Vagina (tissue), 2 donors: ENCODE data around the gene UBXN2A. TPM values are rescaled to one million over a fixed set of nuclear protein-coding genes. Genes with fewer than 3 reads are reported as not detected.

Source experiments
- DNase-seq, 2 donors: peaks; one replicate each; pipeline ENCODE4 v3.0.0-alpha.2; 2017; ENCODE audit errors: extremely low spot score in 2 of 2
- H3K27ac ChIP-seq: fragments of 200-600 bp; sonication (generic); one replicate; pipeline ENCODE4 v1.5.1; 2019
- H3K27me3 ChIP-seq: fragments of 200-600 bp; sonication (generic); one replicate; pipeline ENCODE4 v1.5.1; 2019
- H3K36me3 ChIP-seq, 2 donors: fragments of 200-600 bp; sonication (generic); one replicate each; pipeline ENCODE4 v1.5.1; 2017 to 2019
- H3K4me1 ChIP-seq: fragments of 200-600 bp; sonication (generic); one replicate; pipeline ENCODE4 v1.5.1; 2019
- H3K4me3 ChIP-seq, 2 donors: fragments of 200-600 bp; sonication (generic); 1 replicate in 1 of 2; 2 replicates in 1 of 2; pipeline ENCODE4 v1.5.1; 2016 to 2019
- H3K9me3 ChIP-seq: fragments of 200-600 bp; sonication (generic); one replicate; pipeline ENCODE4 v1.5.1; 2019
- CTCF ChIP-seq, 3 experiments: fragments of 450-650 bp in 2 of 3; fragments of 200-600 bp in 1 of 3; sonication (generic) in 1 of 3; IDR thresholded peaks; one replicate each; pipeline ENCODE4 v1.5.1; 2017 to 2019; ENCODE audit warnings: antibody characterized with exemption in 3 of 3, mild to moderate bottlenecking in 2 of 3, moderate library complexity in 2 of 3
- POLR2A ChIP-seq, 2 donors: fragments of 450-650 bp; IDR thresholded peaks; one replicate each; pipeline ENCODE4 v1.6.1; 2017; ENCODE audit warnings: antibody characterized with exemption in 2 of 2, mild to moderate bottlenecking in 2 of 2, moderate library complexity in 2 of 2
- POLR2AphosphoS5 ChIP-seq, 2 donors: sonication (generic); formaldehyde crosslinking; IDR thresholded peaks; one replicate each; pipeline ENCODE4 v1.9.0; 2017; ENCODE audit warnings: antibody characterized with exemption in 2 of 2, mild to moderate bottlenecking in 2 of 2, low read depth in 1 of 2; ENCODE audit not compliant: insufficient read depth in 1 of 2
- intact Hi-C: fragments of 100-400 bp; cut with DNase I; formaldehyde crosslinking; loops from one replicate; pipeline ENCODE4 v1.15.1; 2023
- total RNA-seq: library from RNA; depleted of rRNA; stranded (reverse); fragments of >200 nt; gene quantifications from one replicate; pipeline ENCODE4 v1.2.3, GENCODE V29; 2016

UBXN2A gene
- total RNA-seq, 1 donor from 2014 or later = 12.5 TPM

GRCh38 chr2:24016376-24016761 is 76.1 kb downstream of the UBXN2A start:
- no peak overlapping the region for H3K4me3 ChIP-seq
- TF ChIP-seq POLR2AphosphoS5 (IDR thresholded peaks at IDR 0.05; ENCODE audit: insufficient read depth in 1 of 2, low read depth in 1 of 2) = no peak
- TF ChIP-seq POLR2A (IDR thresholded peaks at IDR 0.05) = no peak
- no peak for TF ChIP-seq CTCF (IDR thresholded peaks at IDR 0.05)
- DNase-seq = no peak
- intact Hi-C loops = no loop called here
- H3K36me3 ChIP-seq = no peaks in the 10 kb centered on the region
- no peaks in the 10 kb centered on the region for H3K4me1 ChIP-seq
- no peaks in the 10 kb centered on the region for H3K27me3 ChIP-seq
- H3K9me3 ChIP-seq = no peaks in the 10 kb centered on the region
- H3K27ac ChIP-seq = no peak overlapping the region

- Histone ChIP-seq H3K36me3 (no peaks in the 10 kb centered on the region), H3K4me1 (no peaks in the 10 kb centered on the region), H3K27ac (no peak overlapping the region), H3K27me3 (no peaks in the 10 kb centered on the region), H3K4me3 (no peak overlapping the region), H3K9me3 (no peaks in the 10 kb centered on the region)
- TF ChIP-seq CTCF (IDR thresholded peaks at IDR 0.05) (no peak), POLR2A (IDR thresholded peaks at IDR 0.05) (no peak), POLR2AphosphoS5 (IDR thresholded peaks at IDR 0.05; ENCODE audit: insufficient read depth in 1 of 2, low read depth in 1 of 2) (no peak)
- intact Hi-C loops = no loop called here
- no peak for DNase-seq
These were observed 76.8 kb downstream of the UBXN2A start for GRCh38 chr2:24016853-24017703.

- Histone ChIP-seq H3K4me1 (no peaks in the 10 kb centered on the region), H3K36me3 (no peaks in the 10 kb centered on the region), H3K27me3 (no peaks in the 10 kb centered on the region), H3K4me3 (no peak overlapping the region), H3K27ac (no peak overlapping the region), H3K9me3 (no peaks in the 10 kb centered on the region)
- intact Hi-C loops = no loop called here
- DNase-seq = no peak
- TF ChIP-seq POLR2AphosphoS5 (IDR thresholded peaks at IDR 0.05; ENCODE audit: insufficient read depth in 1 of 2, low read depth in 1 of 2) (no peak), POLR2A (IDR thresholded peaks at IDR 0.05) (no peak), CTCF (IDR thresholded peaks at IDR 0.05) (no peak)
These were observed 77.4 kb downstream of the UBXN2A start for GRCh38 chr2:24017711-24018110.

- H3K4me1 ChIP-seq = no peaks in the 10 kb centered on the region
- H3K9me3 ChIP-seq = no peaks in the 10 kb centered on the region
- no peak overlapping the region for H3K4me3 ChIP-seq
- no peaks in the 10 kb centered on the region for H3K36me3 ChIP-seq
- DNase-seq = no peak
- no peak overlapping the region for H3K27ac ChIP-seq
- no peaks in the 10 kb centered on the region for H3K27me3 ChIP-seq
- intact Hi-C loops = no loop called here
- no peak for TF ChIP-seq CTCF (IDR thresholded peaks at IDR 0.05)
- no peak for TF ChIP-seq POLR2AphosphoS5 (IDR thresholded peaks at IDR 0.05; ENCODE audit: insufficient read depth in 1 of 2, low read depth in 1 of 2)
- TF ChIP-seq POLR2A (IDR thresholded peaks at IDR 0.05) = no peak
These were observed 78.0 kb downstream of the UBXN2A start for GRCh38 chr2:24018241-24018640.

GRCh38 chr2:24019729-24020128 is 79.5 kb downstream of the UBXN2A start:
- TF ChIP-seq CTCF (IDR thresholded peaks at IDR 0.05) (no peak), POLR2AphosphoS5 (IDR thresholded peaks at IDR 0.05; ENCODE audit: insufficient read depth in 1 of 2, low read depth in 1 of 2) (no peak), POLR2A (IDR thresholded peaks at IDR 0.05) (no peak)
- H3K27ac ChIP-seq = no peak overlapping the region
- DNase-seq = no peak
- no peaks in the 10 kb centered on the region for H3K9me3 ChIP-seq
- H3K27me3 ChIP-seq = no peaks in the 10 kb centered on the region
- H3K4me3 ChIP-seq = no peak overlapping the region
- intact Hi-C loops = no loop called here
- no peaks in the 10 kb centered on the region for H3K4me1 ChIP-seq
- H3K36me3 ChIP-seq = no peaks in the 10 kb centered on the region
